ENCODE data around the gene ATAD3C.
"Not testable (repeated sequence)": the region's sequence is repeated elsewhere in the genome, so short reads cannot be mapped to it uniquely, and the experiment has no call there.

GRCh38 chr1:1450616-1451015 lies 1.1 kb downstream of the ATAD3C start:
- not testable (repeated sequence) for TF ChIP-seq CTCF, POLR2A (IDR thresholded peaks at IDR 0.05)

Measured in esophagus squamous epithelium (tissue), 4 donors.